ENCODE data around the gene CIRBP.
A peak's percentile ranks its signal among the peaks of the same experiment; 100 is the strongest.
"Not testable (repeated sequence)": the region's sequence is repeated elsewhere in the genome, so short reads cannot be mapped to it uniquely, and the experiment has no call there.

CIRBP gene

DNA sequence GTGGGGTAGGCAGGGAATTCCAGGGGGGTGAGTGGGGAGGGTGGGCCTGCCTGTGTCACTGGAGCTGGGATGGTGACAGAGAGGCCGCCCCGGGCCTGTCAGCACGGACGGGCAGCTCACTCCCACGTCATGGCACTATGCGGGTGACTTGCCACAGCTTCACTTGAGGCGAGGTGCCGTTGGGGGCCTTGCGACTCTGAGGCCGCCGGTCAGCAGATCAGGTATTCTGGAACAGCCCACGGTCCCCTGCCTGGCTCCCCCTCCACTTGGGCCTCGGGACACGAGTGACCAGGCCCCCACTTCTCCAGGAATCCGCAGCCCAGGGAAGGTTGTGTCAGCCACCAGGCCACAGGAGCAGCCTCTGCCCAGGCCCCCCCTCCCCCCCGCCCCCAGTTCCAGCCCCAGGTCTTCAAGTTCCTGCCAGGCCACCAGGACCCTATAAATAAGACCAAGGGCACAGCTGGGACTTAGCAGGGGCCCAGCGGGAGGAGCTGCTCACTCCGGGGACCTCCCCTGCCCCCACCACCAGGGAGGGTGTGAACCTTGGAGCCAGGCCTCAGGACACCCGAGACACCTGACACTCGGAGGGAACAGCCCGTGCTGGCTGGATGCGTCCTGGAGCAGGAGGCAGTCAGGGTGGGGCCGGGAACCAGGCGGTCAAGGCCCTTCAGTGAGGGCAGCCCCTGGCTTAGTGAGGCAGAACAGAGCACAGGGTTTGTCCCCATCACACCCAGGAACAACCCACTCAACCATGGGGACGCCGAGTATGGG, 23.5 kb upstream of the CIRBP start:
- DNase-seq = no peak

- not testable (repeated sequence) for DNase-seq
These were observed 22.7 kb upstream of the CIRBP start for GRCh38 chr19:1246265-1247087.

- no peak for DNase-seq
These were observed 21.4 kb upstream of the CIRBP start for GRCh38 chr19:1247748-1248138.

GRCh38 chr19:1248139-1248785, 20.9 kb upstream of the CIRBP start, which contains the start of gene MIDN:
Gene MIDN, plus strand, starts transcription at chr19:1248583. Its CDS starts 1,714 bp downstream, at chr19:1250297.
- DNase-seq = peak in 1 of 2 experiments; percentile 55

DNA sequence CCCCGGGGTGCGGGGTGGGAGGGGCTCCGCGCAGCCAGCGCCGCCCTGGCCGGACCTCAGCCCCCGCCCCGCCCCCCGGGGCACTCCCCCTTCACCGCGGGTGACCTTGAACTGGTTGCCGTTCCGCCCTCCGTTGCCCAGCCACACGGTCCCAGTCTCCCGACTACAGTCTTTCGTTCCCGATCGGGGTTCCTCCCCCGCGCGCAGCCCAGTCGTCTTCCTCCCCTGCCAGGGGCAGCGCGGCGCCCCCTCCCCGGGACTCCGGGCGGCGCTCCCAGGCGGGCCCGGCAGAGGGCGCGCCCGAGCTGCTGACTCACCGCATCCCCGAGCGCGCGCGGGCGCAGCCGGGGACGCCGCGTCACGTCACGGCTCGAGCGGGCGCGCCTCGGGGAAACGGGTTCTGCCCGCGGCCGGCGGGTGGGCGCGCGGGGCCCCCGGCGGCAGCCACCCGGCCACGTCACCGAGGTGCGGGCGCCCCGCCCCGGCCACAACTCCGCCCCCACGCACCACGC, 20.3 kb upstream of the CIRBP start:
- peak in 1 of 2 experiments; percentile 73 for DNase-seq

GRCh38 chr19:1249298-1249989, 19.7 kb upstream of the CIRBP start:
- peak; percentile 92 to 95 for DNase-seq

GRCh38 chr19:1249990-1250436, 19.1 kb upstream of the CIRBP start:
- no peak for DNase-seq

DNA sequence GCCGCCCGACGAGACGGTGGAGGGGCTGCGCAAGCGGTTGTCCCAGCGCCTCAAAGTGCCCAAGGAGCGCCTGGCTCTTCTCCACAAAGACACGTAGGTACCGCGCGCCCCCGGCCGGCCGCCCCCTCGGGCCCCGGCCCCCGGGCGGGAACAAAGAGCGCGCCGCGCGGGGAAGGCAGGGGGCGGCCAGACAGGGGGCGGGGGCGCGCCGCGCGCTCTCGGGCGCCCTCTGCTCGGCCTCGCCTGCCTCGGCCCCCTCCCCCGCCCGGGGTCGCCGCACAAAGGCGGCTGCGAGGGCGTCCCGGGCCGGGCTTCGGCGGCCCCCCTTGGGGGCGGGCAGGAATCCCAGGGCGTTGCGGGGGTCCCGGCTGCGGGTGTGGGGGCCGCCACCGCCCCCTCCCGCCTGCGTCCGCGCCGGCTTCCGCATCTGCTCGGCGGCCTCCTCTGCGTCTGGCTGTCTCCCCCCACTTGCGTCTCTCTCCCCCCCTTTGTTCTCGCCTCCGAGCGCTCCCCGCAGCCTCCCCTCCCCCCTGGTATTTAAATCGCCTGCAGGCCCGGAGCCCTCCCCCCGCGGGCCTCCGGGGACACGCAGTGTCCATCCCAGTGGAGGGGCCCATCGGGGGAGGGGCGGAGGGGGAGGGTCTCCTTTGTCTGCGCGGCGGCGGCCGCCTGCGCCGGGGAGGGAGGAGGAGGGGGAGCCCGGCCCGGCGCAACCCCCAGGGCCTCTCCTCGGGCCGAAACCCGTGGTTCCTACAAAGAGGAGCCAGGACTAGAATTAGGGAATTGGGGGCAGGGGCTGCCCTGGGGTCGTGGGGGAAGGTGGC, 18.5 kb upstream of the CIRBP start:
- DNase-seq = peak in 1 of 2 experiments; percentile 66

DNA sequence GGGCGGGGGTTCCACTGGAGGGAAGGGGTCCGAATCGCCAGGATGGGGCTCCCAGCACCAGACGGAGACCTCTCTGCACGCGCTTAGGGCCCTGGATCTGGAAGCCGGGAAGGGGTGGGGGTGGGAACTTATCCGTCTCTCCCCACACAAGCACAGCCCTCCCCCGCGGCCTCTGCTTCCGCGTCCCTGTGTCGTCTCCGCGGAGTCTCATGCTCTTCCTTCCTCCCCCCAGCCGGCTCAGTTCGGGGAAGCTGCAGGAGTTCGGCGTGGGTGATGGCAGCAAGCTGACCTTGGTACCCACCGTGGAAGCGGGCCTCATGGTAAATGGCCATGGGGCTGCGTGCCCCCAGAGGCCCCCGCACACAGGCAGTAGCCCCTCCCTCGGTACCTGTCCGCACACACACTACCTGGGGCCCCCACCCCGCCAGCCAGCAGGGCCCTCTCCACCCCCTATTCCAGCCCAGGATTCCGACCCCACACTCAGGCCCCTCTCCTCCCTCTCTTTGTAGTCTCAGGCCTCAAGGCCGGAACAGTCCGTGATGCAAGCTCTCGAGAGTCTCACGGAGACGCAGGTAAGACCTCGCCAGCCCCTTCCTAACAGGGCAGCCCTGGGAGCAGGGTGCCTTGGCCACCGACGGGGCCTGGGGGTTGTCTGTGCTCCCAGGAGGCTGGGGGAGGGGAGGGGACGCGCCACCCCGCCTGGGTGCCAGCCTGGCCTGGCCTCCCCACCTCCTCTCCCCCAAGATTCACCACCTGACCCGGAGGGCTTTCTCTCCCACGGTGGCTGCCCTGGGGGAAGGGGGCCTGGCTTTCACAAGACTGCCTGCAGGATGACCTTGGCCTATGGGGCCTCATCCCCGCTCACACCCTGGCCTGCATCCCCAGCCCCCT, 17.6 kb upstream of the CIRBP start:
- peak in 1 of 2 experiments; percentile 60 for DNase-seq

- DNase-seq = no peak
These were observed 16.8 kb upstream of the CIRBP start for GRCh38 chr19:1252221-1252820.

DNA sequence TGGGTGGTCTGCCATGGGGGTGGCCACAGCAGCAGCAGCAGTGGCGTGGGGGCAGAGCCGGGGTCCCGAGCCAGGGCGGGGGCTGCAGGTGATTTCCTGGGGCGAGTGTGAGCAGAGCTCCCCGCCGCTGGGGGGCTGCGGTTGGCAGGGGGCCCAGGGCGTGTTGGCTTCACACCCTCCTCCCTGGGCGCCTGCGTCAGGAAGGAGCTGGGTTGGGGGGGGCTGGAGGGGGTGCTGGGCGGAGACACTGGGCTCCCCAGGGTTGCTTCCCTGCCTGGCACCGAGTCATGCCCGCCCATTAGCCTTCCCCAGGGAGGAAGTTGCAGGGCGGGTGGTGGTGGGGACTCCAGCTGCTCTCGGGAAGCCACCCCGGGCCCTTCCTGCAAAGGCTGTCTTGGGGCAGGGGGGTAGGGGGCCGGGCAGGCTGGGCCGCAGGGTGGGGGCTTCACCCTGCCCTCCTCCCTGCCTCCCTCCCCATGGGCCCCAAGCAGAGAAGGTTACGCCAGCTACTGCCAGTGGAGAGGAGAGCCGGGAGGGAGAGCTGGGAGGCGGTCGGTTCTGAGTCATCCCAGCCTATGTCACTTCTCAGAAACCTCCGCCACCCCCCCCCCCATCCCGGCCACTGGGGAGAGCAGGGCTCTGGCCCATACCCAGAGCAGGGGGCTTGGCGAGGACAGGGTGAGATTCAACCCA, 16.2 kb upstream of the CIRBP start:
- no peak for DNase-seq

DNA sequence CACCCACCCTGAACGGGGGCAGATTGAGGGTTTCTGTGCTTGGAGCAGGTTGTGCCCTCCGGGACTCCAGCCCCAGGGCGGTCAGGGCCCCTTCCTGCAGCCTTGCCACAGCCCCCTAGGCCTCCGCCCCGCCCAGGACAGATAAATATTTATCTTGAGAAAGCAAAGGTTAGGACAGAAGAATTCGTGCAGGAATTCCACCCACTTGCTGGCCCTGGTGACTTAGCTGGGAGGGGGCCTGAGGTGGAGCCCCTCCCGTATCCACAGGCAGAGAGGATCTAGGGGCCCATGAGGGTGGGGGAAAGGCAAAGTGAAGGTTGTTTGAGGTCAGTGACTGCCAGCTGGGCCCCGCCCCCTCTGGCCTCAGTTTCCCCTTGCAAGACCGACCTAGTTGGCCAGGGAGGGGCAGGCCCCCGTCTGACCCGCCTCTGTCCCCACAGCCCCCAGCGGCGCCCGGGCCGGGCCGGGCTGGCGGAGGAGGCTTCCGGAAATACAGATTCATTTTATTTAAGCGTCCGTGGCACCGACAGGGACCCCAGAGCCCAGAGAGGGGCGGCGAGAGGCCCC, 15.5 kb upstream of the CIRBP start:
- DNase-seq = no peak

- no peak for DNase-seq
These were observed 15.0 kb upstream of the CIRBP start for GRCh38 chr19:1254081-1254527.

DNA sequence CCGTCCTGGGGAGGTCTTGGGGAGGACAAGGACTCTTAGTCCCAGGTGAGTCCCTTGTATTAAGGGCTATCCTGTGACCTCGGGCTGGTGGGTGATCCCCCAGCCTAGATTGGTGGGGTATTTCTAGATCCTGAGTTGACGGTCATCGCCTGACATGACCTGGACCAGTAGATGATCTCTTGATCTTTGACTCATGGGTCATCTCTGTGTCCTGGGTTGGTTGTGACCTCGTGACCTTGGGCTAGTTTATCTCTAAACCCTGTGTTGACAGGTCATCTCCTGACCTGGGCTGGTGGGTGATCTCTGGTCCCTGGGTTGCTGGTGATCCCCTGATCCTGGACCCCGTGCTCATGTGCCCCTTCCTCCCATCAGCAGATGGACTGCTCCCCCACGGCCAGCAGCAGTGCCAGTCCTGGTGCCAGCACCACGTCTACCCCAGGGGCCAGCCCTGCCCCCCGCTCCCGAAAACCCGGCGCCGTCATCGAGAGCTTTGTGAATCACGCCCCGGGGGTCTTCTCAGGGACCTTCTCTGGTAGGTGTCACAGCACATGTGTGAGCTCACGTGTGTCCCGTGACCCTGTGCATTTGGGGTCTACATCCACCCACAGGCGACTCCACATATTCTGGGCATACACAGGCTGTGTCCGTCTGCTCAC, 14.5 kb upstream of the CIRBP start:
- no peak for DNase-seq

DNA sequence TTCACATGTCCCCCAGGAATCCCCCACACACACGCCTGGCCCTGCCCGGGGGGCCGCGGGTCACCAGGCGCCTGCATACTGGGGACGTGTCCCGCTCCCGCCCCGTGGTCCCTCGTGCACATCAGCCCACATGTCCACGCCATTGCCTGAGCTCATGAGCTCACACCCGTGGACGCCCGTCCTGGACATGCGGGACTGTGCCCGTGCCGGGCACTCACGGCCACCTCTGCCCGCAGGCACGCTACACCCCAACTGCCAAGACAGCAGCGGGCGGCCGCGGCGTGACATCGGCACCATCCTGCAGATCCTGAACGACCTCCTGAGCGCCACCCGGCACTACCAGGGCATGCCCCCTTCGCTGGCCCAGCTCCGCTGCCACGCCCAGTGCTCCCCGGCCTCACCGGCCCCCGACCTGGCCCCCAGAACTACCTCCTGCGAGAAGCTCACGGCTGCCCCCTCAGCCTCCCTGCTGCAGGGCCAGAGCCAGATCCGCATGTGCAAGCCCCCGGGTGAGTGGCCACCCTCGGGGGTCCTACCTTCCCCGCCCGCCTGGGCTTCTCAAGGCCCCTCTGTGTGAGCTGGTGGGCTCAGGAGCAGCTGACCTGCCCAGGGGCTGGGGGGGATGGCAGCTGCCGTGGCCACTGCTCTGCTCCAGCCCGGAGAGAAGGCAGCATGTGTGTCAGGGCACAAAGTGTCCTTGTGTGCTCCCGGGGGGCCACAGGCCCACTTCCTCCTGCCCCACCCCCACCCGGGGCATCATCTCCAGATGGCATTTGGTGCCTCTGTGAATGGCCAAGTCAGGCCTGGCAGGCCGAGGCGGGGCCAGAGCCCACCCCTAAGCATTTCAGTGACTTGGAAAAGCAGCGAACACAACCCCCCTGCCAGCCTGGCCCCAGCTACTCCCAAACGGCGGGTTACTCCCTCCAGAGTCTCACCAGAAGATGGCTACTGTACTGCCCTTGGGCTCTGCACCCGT, 13.7 kb upstream of the CIRBP start:
- DNase-seq = no peak

DNA sequence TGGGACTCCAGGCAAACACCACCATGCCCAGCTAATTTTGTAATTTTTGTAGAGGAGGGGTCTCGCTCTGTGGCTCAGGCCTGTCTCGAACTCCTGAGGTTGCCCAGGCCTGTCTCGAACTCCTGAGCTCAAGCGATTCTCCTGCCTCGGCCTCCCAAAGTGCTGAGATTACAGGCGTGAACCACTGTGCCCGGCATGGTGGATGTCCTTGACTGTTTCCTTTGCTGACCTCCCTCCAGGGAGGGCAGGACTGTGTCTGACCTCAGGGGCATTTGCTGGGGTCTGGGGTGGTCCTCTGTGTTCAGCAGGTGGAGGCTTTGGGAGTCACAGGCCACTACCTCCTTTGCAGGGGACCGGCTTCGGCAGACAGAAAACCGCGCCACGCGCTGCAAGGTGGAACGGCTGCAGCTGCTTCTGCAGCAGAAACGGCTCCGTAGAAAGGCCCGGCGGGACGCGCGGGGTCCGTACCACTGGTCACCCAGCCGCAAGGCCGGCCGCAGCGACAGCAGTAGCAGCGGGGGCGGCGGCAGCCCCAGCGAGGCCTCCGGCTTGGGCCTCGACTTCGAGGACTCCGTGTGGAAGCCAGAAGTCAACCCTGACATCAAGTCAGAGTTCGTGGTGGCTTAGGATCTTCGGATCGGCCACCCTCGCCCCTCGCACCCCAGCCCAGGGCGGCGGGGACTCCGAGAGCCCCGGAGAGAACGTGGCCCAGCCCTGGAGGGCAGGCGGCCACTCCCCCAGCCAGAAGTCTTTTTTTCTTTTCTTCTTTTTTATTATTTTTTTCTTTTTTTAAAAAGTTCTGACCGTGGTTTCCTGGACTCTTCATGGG, 12.3 kb upstream of the CIRBP start:
- DNase-seq = no peak

All from NCI-H524 (cell line).